Thyroid gland (tissue), 4 donors: Measurements from ENCODE around the gene ZKSCAN2. TPM values are rescaled to one million over a fixed set of nuclear protein-coding genes. Genes with fewer than 3 reads are reported as not detected.

Experiments used
- DNase-seq, 2 donors: peaks; one replicate each; pipeline ENCODE4 v3.0.0-alpha.2; 2019
- H3K27ac ChIP-seq, 3 donors: fragments of 200-600 bp; sonication (generic); 1 replicate in 2 of 3; 2 replicates in 1 of 3; pipeline ENCODE4 v1.5.1; 2016 to 2019; ENCODE audit warnings: mild to moderate bottlenecking in 1 of 3, moderate library complexity in 1 of 3
- H3K27me3 ChIP-seq: fragments of 200-600 bp; sonication (generic); one replicate; pipeline ENCODE4 v1.5.1; 2019
- H3K36me3 ChIP-seq, 2 donors: fragments of 200-600 bp; sonication (generic); one replicate each; pipeline ENCODE4 v1.5.1; 2016 to 2019
- H3K4me1 ChIP-seq, 2 donors: fragments of 200-600 bp; sonication (generic); one replicate each; pipeline ENCODE4 v1.5.1; 2017 to 2019
- H3K4me3 ChIP-seq, 3 donors: fragments of 200-600 bp; sonication (generic); replicated peaks in 1 of 3; 1 replicate in 2 of 3; 2 replicates in 1 of 3; pipeline ENCODE4 v1.5.1; 2016; ENCODE audit warnings: mild to moderate bottlenecking in 1 of 3
- H3K9me3 ChIP-seq: fragments of 200-600 bp; sonication (generic); one replicate; pipeline ENCODE4 v1.5.1; 2017
- CTCF ChIP-seq, 6 experiments: fragments of 200-600 bp in 3 of 6; fragments of 450-650 bp in 3 of 6; sonication (generic) in 3 of 6; IDR thresholded peaks; one replicate each; pipeline ENCODE4 v1.5.1; 2016 to 2019; ENCODE audit warnings: antibody characterized with exemption in 6 of 6, mild to moderate bottlenecking in 2 of 6, inconsistent platforms in 1 of 6, moderate library complexity in 1 of 6
- POLR2A ChIP-seq, 2 donors: fragments of 450-650 bp; IDR thresholded peaks; one replicate each; pipeline ENCODE4 v1.6.1; 2017; ENCODE audit warnings: antibody characterized with exemption in 2 of 2, mild to moderate bottlenecking in 2 of 2, moderate library complexity in 1 of 2
- WGBS, 2 donors: methylation state at CpG; one replicate each; pipeline ENCODE4 v1.1.5; 2017; 5-methylcytosine and 5-hydroxymethylcytosine counted together
- intact Hi-C: fragments of 100-400 bp; cut with DNase I; formaldehyde crosslinking; loops from one replicate; pipeline ENCODE4 v1.15.1; 2023
- total RNA-seq, 4 donors: library from RNA; depleted of rRNA; stranded (reverse); fragments of >200 nt; gene quantifications; one replicate each; pipeline ENCODE4 v1.2.3, GENCODE V29; 2016

Gene ZKSCAN2
- 10 to 100 TPM in 1 of 4 donors, 1 to 10 TPM in 3; 5.8 to 11.1 (median 6.9) TPM for total RNA-seq

GRCh38 chr16:25257470-25257955 is at the start of gene ZKSCAN2:
TSS of gene ZKSCAN2 (minus strand) at chr16:25257845. CDS start at chr16:25257127, 718 bp downstream.
- Histone ChIP-seq H3K27me3 (no peaks in the 10 kb centered on the region), H3K4me3 (peak within 1 kb of the TSS; percentile 79 to 86 (median 80)), H3K9me3 (no peaks in the 10 kb centered on the region), H3K27ac (peak within 1 kb of the TSS; percentile 92 to 99 (median 95)), H3K4me1 (peaks cover 26 to 33% of the 10 kb centered on the region in 2 donors), H3K36me3 (peaks cover 11 to 12% of the 10 kb centered on the region in 2 donors)
- peak; percentile 93 for DNase-seq
- TF ChIP-seq POLR2A (IDR thresholded peaks at IDR 0.05) (peak; percentile 32 to 83), CTCF (IDR thresholded peaks at IDR 0.05) (no peak)
- 0% methylated on average over 11 to 12 of the region's 69 CpGs for WGBS, 2 donors
- intact Hi-C loops: no loop called here

GRCh38 chr16:25299792-25300590 is 42.3 kb upstream of the ZKSCAN2 start:
- H3K9me3 ChIP-seq: no peaks in the 10 kb centered on the region
- no peaks in the 10 kb centered on the region for H3K27me3 ChIP-seq
- H3K4me1 ChIP-seq: no peaks in the 10 kb centered on the region
- intact Hi-C loops: no loop called here
- TF ChIP-seq CTCF (IDR thresholded peaks at IDR 0.05) (no peak), POLR2A (IDR thresholded peaks at IDR 0.05) (no peak)
- no peak for DNase-seq
- H3K36me3 ChIP-seq: no peaks in the 10 kb centered on the region
- 45 to 58% methylated on average over 4 of the region's 4 CpGs for WGBS, 2 donors
- no peak overlapping the region for H3K27ac ChIP-seq
- H3K4me3 ChIP-seq: no peak overlapping the region

- no peak for DNase-seq
- H3K27me3 ChIP-seq: no peaks in the 10 kb centered on the region
- H3K9me3 ChIP-seq: no peaks in the 10 kb centered on the region
- H3K4me1 ChIP-seq: no peaks in the 10 kb centered on the region
- 65 to 69% methylated on average over 5 of the region's 5 CpGs for WGBS, 2 donors
- no peaks in the 10 kb centered on the region for H3K36me3 ChIP-seq
- intact Hi-C loops: no loop called here
- H3K4me3 ChIP-seq: no peak overlapping the region
- TF ChIP-seq CTCF (IDR thresholded peaks at IDR 0.05) (no peak), POLR2A (IDR thresholded peaks at IDR 0.05) (no peak)
- H3K27ac ChIP-seq: no peak overlapping the region
Observed at GRCh38 chr16:25298165-25298872, 40.7 kb upstream of the ZKSCAN2 start.

GRCh38 chr16:25297151-25297787 is 39.6 kb upstream of the ZKSCAN2 start:
- 78 to 88% methylated on average over 6 of the region's 6 CpGs for WGBS, 2 donors

GRCh38 chr16:25291580-25291979 is 33.9 kb upstream of the ZKSCAN2 start:
- intact Hi-C loops: no loop called here
- Histone ChIP-seq H3K4me3 (no peak overlapping the region), H3K36me3 (no peaks in the 10 kb centered on the region), H3K27ac (no peak overlapping the region), H3K9me3 (no peaks in the 10 kb centered on the region), H3K4me1 (no peaks in the 10 kb centered on the region), H3K27me3 (no peaks in the 10 kb centered on the region)
- DNase-seq: no peak
- 58 to 71% methylated on average over 3 of the region's 3 CpGs for WGBS, 2 donors
- TF ChIP-seq CTCF (IDR thresholded peaks at IDR 0.05) (no peak), POLR2A (IDR thresholded peaks at IDR 0.05) (no peak)

More at GRCh38 chr16:25297151-25297787, 39.6 kb upstream of the ZKSCAN2 start:
- Histone ChIP-seq H3K27me3 (no peaks in the 10 kb centered on the region), H3K36me3 (no peaks in the 10 kb centered on the region), H3K27ac (no peak overlapping the region), H3K4me1 (no peaks in the 10 kb centered on the region), H3K4me3 (no peak overlapping the region), H3K9me3 (no peaks in the 10 kb centered on the region)
- no peak for DNase-seq
- no peak for TF ChIP-seq POLR2A (IDR thresholded peaks at IDR 0.05)
- intact Hi-C loops: no loop called here
